HG02798 (cell line): ENCODE measurements around the gene CELA3A.
"Not testable (repeated sequence)": the region's sequence is repeated elsewhere in the genome, so short reads cannot be mapped to it uniquely, and the experiment has no call there.

Experiments
- ATAC-seq: cut with Tn5 transposase; IDR thresholded peaks from one replicate; pipeline ENCODE4 v1.9.1; 2021; ENCODE audit warnings: mild to moderate bottlenecking; ENCODE audit not compliant: unreplicated experiment, poor library complexity

The CELA3A gene

GRCh38 chr1:22001409-22001808 is at the start of gene CELA3A:
CELA3A (plus strand) TSS chr1:22001657; CDS start chr1:22001675, 18 bp downstream.
- no peak for ATAC-seq

- ATAC-seq: no peak
Observed at GRCh38 chr1:21952786-21953520, 48.5 kb upstream of the CELA3A start.

- no peak for ATAC-seq
Observed at GRCh38 chr1:21955058-21955457, 46.4 kb upstream of the CELA3A start.

- no peak for ATAC-seq
Observed at GRCh38 chr1:21955501-21956281, 45.8 kb upstream of the CELA3A start.

- no peak for ATAC-seq
Observed at GRCh38 chr1:21956720-21957552, 44.5 kb upstream of the CELA3A start.

GRCh38 chr1:21961337-21961736 is 40.1 kb upstream of the CELA3A start:
- ATAC-seq: no peak

- no peak for ATAC-seq
Observed at GRCh38 chr1:21961799-21962198, 39.7 kb upstream of the CELA3A start.

- ATAC-seq: peak; percentile 56
Observed at GRCh38 chr1:21963477-21964217, 37.8 kb upstream of the CELA3A start.

- no peak for ATAC-seq
Observed at GRCh38 chr1:21966247-21967000, 35.0 kb upstream of the CELA3A start.

GRCh38 chr1:21967216-21967615 is 34.2 kb upstream of the CELA3A start:
- not testable (repeated sequence) for ATAC-seq

GRCh38 chr1:21969066-21969465 is 32.4 kb upstream of the CELA3A start:
- not testable (repeated sequence) for ATAC-seq

- not testable (repeated sequence) for ATAC-seq
Observed at GRCh38 chr1:21970523-21970922, 30.9 kb upstream of the CELA3A start.

- not testable (repeated sequence) for ATAC-seq
Observed at GRCh38 chr1:21972973-21973441, 28.4 kb upstream of the CELA3A start.

GRCh38 chr1:21973948-21974347 is 27.5 kb upstream of the CELA3A start:
- ATAC-seq: not testable (repeated sequence)

GRCh38 chr1:21974699-21975098 is 26.8 kb upstream of the CELA3A start:
- ATAC-seq: not testable (repeated sequence)

- not testable (repeated sequence) for ATAC-seq
Observed at GRCh38 chr1:21975296-21975695, 26.2 kb upstream of the CELA3A start.

- not testable (repeated sequence) for ATAC-seq
Observed at GRCh38 chr1:21976703-21977239, 24.7 kb upstream of the CELA3A start, which contains the start of gene CELA3B. CELA3B (plus strand) TSS chr1:21977022; CDS start chr1:21977040, 18 bp downstream.

GRCh38 chr1:21978209-21978608 is 23.2 kb upstream of the CELA3A start:
- ATAC-seq: not testable (repeated sequence)
